PC-3 (cell line): ENCODE results near the gene UBE2E3.

Experiments
- CTCF ChIP-seq: fragments of 300-600 bp; sonication (generic); conservative IDR thresholded peaks from 2 replicates; pipeline ENCODE4 v1.5.1; 2017; ENCODE audit warnings: antibody characterized with exemption, low read depth, mild to moderate bottlenecking, low read length
- EZH2phosphoT487 ChIP-seq: fragments of 300-600 bp; sonication (generic); IDR thresholded peaks from 2 replicates; pipeline ENCODE4 v1.6.1; 2018; ENCODE audit warnings: mild to moderate bottlenecking, antibody characterized with exemption, low read length, borderline replicate concordance

DNA sequence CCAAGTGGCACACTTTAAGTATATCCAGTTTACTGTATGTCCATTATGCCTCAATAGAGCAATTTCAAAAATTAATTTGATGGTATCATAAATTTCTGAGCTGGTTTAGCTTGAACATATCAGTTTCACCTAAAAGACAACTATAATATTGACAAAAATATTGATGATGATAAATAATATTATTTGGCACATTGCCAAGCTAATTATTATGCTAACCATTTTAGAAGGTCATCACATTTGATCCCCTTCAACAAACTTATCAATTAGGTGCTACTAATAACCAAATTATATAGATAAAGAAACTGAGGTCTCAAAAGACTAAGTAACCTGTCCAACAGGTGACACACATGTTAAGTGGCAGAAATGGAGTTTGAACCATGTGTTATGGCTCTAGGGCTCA lies 26.9 kb upstream of the UBE2E3 start:
- TF ChIP-seq EZH2phosphoT487: no peak
- no peak for TF ChIP-seq CTCF
